Epithelial cell of umbilical artery (primary cell): ENCODE measurements around the gene TIAL1. TPM values are rescaled to one million over a fixed set of nuclear protein-coding genes. Genes with fewer than 3 reads are reported as not detected.

Source experiments
- total RNA-seq: library from RNA; depleted of rRNA; stranded (reverse); fragments of >200 nt; gene quantifications from 2 replicates; pipeline ENCODE4 v1.2.3, GENCODE V29; 2014

Gene TIAL1
- total RNA-seq: 26.3 and 33.1 TPM in 2 replicates

GRCh38 chr10:119596537-119597404 lies at the start of gene TIAL1:
Gene TIAL1 (minus strand): TSS chr10:119596964. CDS start chr10:119596465, 499 bp downstream.

GRCh38 chr10:119542357-119542987 lies 54.3 kb downstream of the TIAL1 start, which contains the start of gene RGS10:
Gene RGS10 (minus strand): TSS chr10:119542719. CDS start chr10:119542638, 81 bp downstream.

Other genes starting within 250 kb of the TIAL1 start
- gene RGS10, start 54.2 kb downstream of the TIAL1 start, total RNA-seq: 40.6 and 44.4 TPM in 2 replicates
- gene BAG3, start 54.4 kb upstream of the TIAL1 start, total RNA-seq: 12.9 and 13.3 TPM in 2 replicates
- 37.1 and 46.4 TPM in 2 replicates for gene INPP5F, start 129.1 kb upstream of the TIAL1 start, total RNA-seq